C4-2B (cell line): ENCODE results near the gene STH.

Experiments
- CTCF ChIP-seq: fragments of 450-650 bp; conservative IDR thresholded peaks from 2 replicates; pipeline ENCODE4 v1.5.1; 2017; ENCODE audit warnings: mild to moderate bottlenecking
- ZFX ChIP-seq: fragments of 450-650 bp; IDR thresholded peaks from 2 replicates; pipeline ENCODE4 v1.6.1; 2017

GRCh38 chr17:45954914-45955313, 44.1 kb upstream of the STH start:
- no peak for TF ChIP-seq CTCF
- no peak for TF ChIP-seq ZFX
